KBM-7 (cell line): Measurements from ENCODE around the gene EHBP1.
"Not testable (repeated sequence)": the region's sequence is repeated elsewhere in the genome, so short reads cannot be mapped to it uniquely, and the experiment has no call there.

Experiments
- DNase-seq: peaks from one replicate; pipeline ENCODE4 v3.0.0-alpha.2; 2015
- in situ Hi-C: fragments of 300-500 bp; cut with MboI; formaldehyde crosslinking; loops from 2 replicates; pipeline ENCODE4 v1.14.3; 2020; ENCODE audit warnings: low sequenced_read_pairs, low pct_unique_long_range_greater_than_20kb, mixed read lengths

EHBP1 gene

GRCh38 chr2:62727259-62727867, 21.9 kb downstream of the EHBP1 start:
- in situ Hi-C loops, result no loop called here
- no peak for DNase-seq

- no peak for DNase-seq
- in situ Hi-C loops, result no loop called here
Observed at GRCh38 chr2:62727876-62728566, 22.5 kb downstream of the EHBP1 start.

- DNase-seq, result no peak
- in situ Hi-C loops, result no loop called here
Observed at GRCh38 chr2:62731275-62731674, 25.8 kb downstream of the EHBP1 start.

GRCh38 chr2:62732262-62732777, 26.8 kb downstream of the EHBP1 start:
- in situ Hi-C loops, result no loop called here
- DNase-seq, result no peak

- DNase-seq, result no peak
Observed at GRCh38 chr2:62733546-62733945, 28.0 kb downstream of the EHBP1 start.

GRCh38 chr2:62736899-62737559, 31.5 kb downstream of the EHBP1 start:
- in situ Hi-C loops, result no loop called here
- no peak for DNase-seq

More at GRCh38 chr2:62733546-62733945, 28.0 kb downstream of the EHBP1 start:
- in situ Hi-C loops, result no loop called here

- in situ Hi-C loops, result no loop called here
- DNase-seq, result no peak
Observed at GRCh38 chr2:62738981-62739936, 33.7 kb downstream of the EHBP1 start.

GRCh38 chr2:62740221-62740620, 34.7 kb downstream of the EHBP1 start:
- in situ Hi-C loops, result no loop called here
- no peak for DNase-seq

GRCh38 chr2:62741127-62741526, 35.6 kb downstream of the EHBP1 start:
- in situ Hi-C loops, result no loop called here
- no peak for DNase-seq

- DNase-seq, result no peak
- in situ Hi-C loops, result no loop called here
Observed at GRCh38 chr2:62741954-62742722, 36.6 kb downstream of the EHBP1 start.

- in situ Hi-C loops, result no loop called here
- DNase-seq, result no peak
Observed at GRCh38 chr2:62743506-62743905, 38.0 kb downstream of the EHBP1 start.

GRCh38 chr2:62744603-62745002, 39.1 kb downstream of the EHBP1 start:
- in situ Hi-C loops, result no loop called here
- no peak for DNase-seq

- DNase-seq, result no peak
- in situ Hi-C loops, result no loop called here
Observed at GRCh38 chr2:62745891-62746481, 40.5 kb downstream of the EHBP1 start.

- in situ Hi-C loops, result no loop called here
- DNase-seq, result no peak
Observed at GRCh38 chr2:62747169-62747568, 41.7 kb downstream of the EHBP1 start.

- DNase-seq, result no peak
- in situ Hi-C loops, result no loop called here
Observed at GRCh38 chr2:62747876-62748275, 42.4 kb downstream of the EHBP1 start.

GRCh38 chr2:62749111-62749510, 43.6 kb downstream of the EHBP1 start:
- in situ Hi-C loops, DNase-seq: not testable (repeated sequence)

GRCh38 chr2:62757029-62757428, 51.5 kb downstream of the EHBP1 start:
- in situ Hi-C loops, result loop anchor here (25.0 kb wide), 1 partner anchor 295 kb away; no protein-coding TSS in a partner anchor

GRCh38 chr2:62760026-62760425, 54.5 kb downstream of the EHBP1 start:
- in situ Hi-C loops, result loop anchor here (25.0 kb wide), 1 partner anchor 298 kb away; no protein-coding TSS in a partner anchor
- DNase-seq, result no peak

More at GRCh38 chr2:62757029-62757428, 51.5 kb downstream of the EHBP1 start:
- DNase-seq, result no peak
